Natural killer cell treated with Interleukin-12 subunit alpha and Interleukin-12 subunit beta and Interleukin-15 and Interleukin-18, amount 100 ng/mL, for 72 hours (primary cell): ENCODE measurements around the gene MON2. TPM values are rescaled to one million over a fixed set of nuclear protein-coding genes. Genes with fewer than 3 reads are reported as not detected.
"Not testable (repeated sequence)": the region's sequence is repeated elsewhere in the genome, so short reads cannot be mapped to it uniquely, and the experiment has no call there.

Experiments
- ATAC-seq, 2 donors: fragments of 150-1000 bp; cut with Tn5 transposase in 1 of 2; sonication (Bioruptor Pico), chemical (Tn5 transposase) in 1 of 2; 2 replicates each; pipeline ENCODE4 v1.10.0; 2021
- DNase-seq: peaks from one replicate; pipeline ENCODE4 v3.0.0; 2022; ENCODE audit warnings: low spot score
- H3K27ac Mint-ChIP-seq, 2 donors: 1 replicate in 1 of 2; 2 replicates in 1 of 2; pipeline ENCODE4 v1.8.0; 2022; ENCODE audit warnings: mixed read lengths in 2 of 2, mild to moderate bottlenecking in 1 of 2, moderate library complexity in 1 of 2
- H3K27me3 Mint-ChIP-seq, 2 donors: 1 replicate in 1 of 2; 2 replicates in 1 of 2; pipeline ENCODE4 v1.8.0; 2022; ENCODE audit warnings: mixed read lengths in 2 of 2
- H3K36me3 Mint-ChIP-seq: one replicate; pipeline ENCODE4 v1.8.0; 2022; ENCODE audit warnings: mixed read lengths
- H3K4me1 Mint-ChIP-seq, 2 donors: 1 replicate in 1 of 2; 2 replicates in 1 of 2; pipeline ENCODE4 v1.8.0; 2022; ENCODE audit warnings: low read depth in 2 of 2, mixed read lengths in 2 of 2, mild to moderate bottlenecking in 1 of 2
- H3K4me3 Mint-ChIP-seq: one replicate; pipeline ENCODE4 v1.8.0; 2022; ENCODE audit warnings: mixed read lengths
- H3K9me3 Mint-ChIP-seq: 2 replicates; pipeline ENCODE4 v1.8.0; 2022; ENCODE audit warnings: mixed read lengths
- total RNA-seq, 2 donors: library from RNA; stranded (reverse); gene quantifications; one replicate each; pipeline ENCODE4 v1.2.3, GENCODE V29; 2022

The MON2 gene
- total RNA-seq, 2 donors from 2014 or later, result 80.1 to 89.9 TPM

DNA sequence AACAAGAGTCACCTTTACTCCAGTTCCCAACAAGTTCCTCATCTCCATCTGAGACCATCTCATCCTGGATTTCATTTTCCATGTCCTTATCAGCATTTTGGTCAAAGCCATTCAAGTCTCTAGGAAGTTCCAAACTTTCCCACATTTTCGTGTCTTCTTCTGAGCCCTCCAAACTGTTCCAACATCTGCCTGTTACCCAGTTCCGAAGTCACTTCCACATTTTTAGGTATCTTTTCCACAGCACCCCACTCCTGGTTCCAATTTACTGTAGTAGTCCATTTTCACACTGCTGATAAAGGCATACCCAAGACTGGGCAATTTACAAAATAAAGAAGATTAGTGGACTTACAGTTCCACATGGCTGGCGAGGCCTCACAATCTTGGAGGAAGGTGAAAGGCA lies 47.5 kb downstream of the MON2 start:
- Mint-ChIP-seq H3K9me3 (peaks cover 12% of the 10 kb centered on the region), H3K36me3 (peaks cover 42% of the 10 kb centered on the region), H3K4me1 (peaks cover 4 to 22% of the 10 kb centered on the region in 2 donors)
- not testable (repeated sequence) for H3K27ac Mint-ChIP-seq, H3K27me3 Mint-ChIP-seq, DNase-seq, H3K4me3 Mint-ChIP-seq, ATAC-seq

DNA sequence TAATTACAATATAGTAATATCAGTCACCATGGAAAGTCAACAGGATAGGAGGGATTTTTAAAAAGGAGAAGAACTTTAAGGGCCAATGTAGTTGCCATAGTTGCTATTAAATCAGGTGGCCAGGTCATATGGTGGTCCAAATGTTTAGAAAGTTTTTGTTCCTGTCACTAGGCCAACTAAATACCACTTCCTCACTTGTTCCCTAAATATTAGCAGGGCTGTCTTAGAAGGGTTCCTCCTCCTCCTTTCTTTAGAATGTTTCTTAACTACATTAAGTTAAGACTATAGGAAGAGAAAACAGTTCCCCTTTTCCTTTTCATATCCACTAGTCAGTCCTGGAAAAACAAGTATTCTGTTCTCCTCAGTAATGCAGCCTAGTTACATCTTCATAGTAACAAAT lies 50.3 kb downstream of the MON2 start:
- Mint-ChIP-seq H3K9me3 (peaks cover 5% of the 10 kb centered on the region), H3K4me3 (no peak overlapping the region), H3K36me3 (peaks cover 15% of the 10 kb centered on the region), H3K27me3 (no peaks in the 10 kb centered on the region), H3K27ac (no peak overlapping the region), H3K4me1 (peaks cover 6 to 17% of the 10 kb centered on the region in 2 donors)
- DNase-seq (no peak), ATAC-seq (no peak)

- DNase-seq, result no peak
- peak overlapping the region in 1 of 2 donors; percentile 75 for H3K27ac Mint-ChIP-seq
- no peak overlapping the region for H3K4me3 Mint-ChIP-seq
- H3K4me1 Mint-ChIP-seq, result peaks cover 15 to 23% of the 10 kb centered on the region in 2 donors
- H3K36me3 Mint-ChIP-seq, result peaks cover 12% of the 10 kb centered on the region
- no peaks in the 10 kb centered on the region for H3K27me3 Mint-ChIP-seq
- peaks cover 3% of the 10 kb centered on the region for H3K9me3 Mint-ChIP-seq
- ATAC-seq, result no peak
Measured at GRCh38 chr12:62517887-62518286, 51.3 kb downstream of the MON2 start.

DNA sequence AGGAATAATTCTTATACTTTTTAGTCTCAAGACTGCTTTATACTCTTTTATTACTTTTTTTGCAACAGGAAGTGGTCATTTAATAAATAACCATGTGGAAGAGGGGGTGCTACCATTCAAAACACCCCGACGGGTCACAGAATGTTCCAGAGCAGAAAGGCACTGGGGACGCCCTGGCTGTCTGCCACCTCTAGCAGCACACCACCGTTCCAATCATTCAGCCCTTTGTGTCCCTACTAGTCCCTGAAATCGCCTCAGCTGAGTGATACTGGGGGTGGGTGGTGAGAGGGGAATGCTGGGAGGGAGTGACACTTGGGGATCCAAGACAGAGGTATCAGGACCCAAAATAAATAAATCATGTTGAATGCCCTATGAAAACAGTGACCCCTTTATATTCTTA lies 52.4 kb downstream of the MON2 start:
- no peak for ATAC-seq
- Mint-ChIP-seq H3K9me3 (peaks cover 3% of the 10 kb centered on the region), H3K36me3 (peaks cover 8% of the 10 kb centered on the region), H3K4me3 (no peak overlapping the region), H3K27me3 (no peaks in the 10 kb centered on the region), H3K4me1 (peaks cover 23 to 28% of the 10 kb centered on the region in 2 donors), H3K27ac (peak overlapping the region in 1 of 2 donors; percentile 75)
- no peak for DNase-seq

DNA sequence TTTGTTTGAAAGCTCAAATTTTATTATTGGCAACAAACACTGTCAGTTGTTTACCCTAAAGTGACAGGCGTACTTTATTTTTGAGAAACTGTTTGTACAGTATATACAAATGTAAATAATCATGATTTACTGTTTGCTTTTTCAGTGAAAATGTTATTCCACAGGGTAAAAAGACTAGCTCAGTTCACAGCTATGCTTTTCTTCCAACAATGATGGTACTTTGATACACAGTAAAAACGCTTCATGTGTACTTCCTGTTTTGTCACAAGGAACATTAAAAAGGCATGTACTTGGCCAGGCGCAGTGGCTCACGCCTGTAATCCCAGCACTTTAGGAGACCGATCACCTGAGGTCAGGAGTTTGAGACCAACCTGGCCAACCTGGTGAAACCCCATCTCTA lies 53.7 kb downstream of the MON2 start:
- Mint-ChIP-seq H3K4me3 (no peak overlapping the region), H3K4me1 (peaks cover 28 to 35% of the 10 kb centered on the region in 2 donors), H3K9me3 (no peaks in the 10 kb centered on the region), H3K27me3 (no peaks in the 10 kb centered on the region), H3K27ac (peak overlapping the region in 1 of 2 donors; percentile 58), H3K36me3 (no peaks in the 10 kb centered on the region)
- ATAC-seq, result no peak
- DNase-seq, result no peak

DNA sequence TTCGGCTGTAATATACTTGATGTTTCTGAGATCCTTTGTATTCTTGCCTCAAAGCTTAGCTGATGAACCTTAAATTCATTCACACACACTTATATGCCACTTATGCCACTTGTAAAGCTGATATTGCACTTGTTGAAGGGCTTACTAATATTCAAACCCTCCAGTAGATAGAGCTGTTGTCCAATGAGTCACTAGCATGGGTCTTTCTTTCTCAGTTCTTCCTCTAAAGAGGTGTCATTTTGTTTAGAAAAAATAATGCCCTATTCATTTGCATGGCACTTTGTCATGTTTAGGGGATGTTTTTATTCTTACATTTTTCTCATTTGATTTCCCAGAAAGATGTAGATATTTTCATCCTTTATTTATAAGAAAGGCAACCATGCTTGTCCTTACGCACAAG lies 56.4 kb downstream of the MON2 start:
- H3K4me1 Mint-ChIP-seq, result peaks cover 31 to 36% of the 10 kb centered on the region in 2 donors
- DNase-seq (no peak), ATAC-seq (peak; percentile 93 to 94)
- peak overlapping the region; percentile 62 for H3K4me3 Mint-ChIP-seq
- H3K27ac Mint-ChIP-seq, result peak overlapping the region; percentile 87 to 92
- no peaks in the 10 kb centered on the region for H3K27me3 Mint-ChIP-seq
- H3K9me3 Mint-ChIP-seq, result no peaks in the 10 kb centered on the region
- no peaks in the 10 kb centered on the region for H3K36me3 Mint-ChIP-seq

- Mint-ChIP-seq H3K4me1 (peaks cover 31% of the 10 kb centered on the region in 2 donors), H3K36me3 (no peaks in the 10 kb centered on the region), H3K27me3 (no peaks in the 10 kb centered on the region), H3K4me3 (peak overlapping the region; percentile 62), H3K9me3 (no peaks in the 10 kb centered on the region), H3K27ac (peak overlapping the region; percentile 87 to 92)
- DNase-seq (no peak), ATAC-seq (no peak)
Measured at GRCh38 chr12:62523619-62524018, 57.0 kb downstream of the MON2 start.

DNA sequence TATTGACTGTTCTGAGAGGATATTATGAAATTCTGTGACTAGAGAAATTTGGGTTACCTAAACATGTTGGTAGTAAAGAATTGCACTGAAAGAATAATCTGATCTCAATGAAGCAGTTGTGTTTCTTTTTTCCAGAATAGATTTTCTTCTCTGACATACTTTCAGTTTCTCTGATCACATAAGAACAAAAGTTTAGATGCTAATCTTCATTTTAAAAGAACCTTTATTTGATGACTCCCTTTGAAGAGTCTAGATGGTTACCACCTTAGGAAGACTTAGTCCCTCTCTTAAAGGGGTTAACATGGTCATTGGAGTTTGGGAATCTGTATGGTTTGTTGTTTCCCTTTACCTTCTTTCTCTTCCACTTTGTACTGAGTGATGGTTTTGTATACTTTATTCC lies 58.6 kb downstream of the MON2 start:
- Mint-ChIP-seq H3K9me3 (no peaks in the 10 kb centered on the region), H3K36me3 (no peaks in the 10 kb centered on the region), H3K4me3 (peak overlapping the region; percentile 10), H3K27me3 (no peaks in the 10 kb centered on the region), H3K4me1 (peaks cover 28 to 31% of the 10 kb centered on the region in 2 donors), H3K27ac (peak overlapping the region; percentile 87 to 92)
- ATAC-seq (no peak), DNase-seq (no peak)

DNA sequence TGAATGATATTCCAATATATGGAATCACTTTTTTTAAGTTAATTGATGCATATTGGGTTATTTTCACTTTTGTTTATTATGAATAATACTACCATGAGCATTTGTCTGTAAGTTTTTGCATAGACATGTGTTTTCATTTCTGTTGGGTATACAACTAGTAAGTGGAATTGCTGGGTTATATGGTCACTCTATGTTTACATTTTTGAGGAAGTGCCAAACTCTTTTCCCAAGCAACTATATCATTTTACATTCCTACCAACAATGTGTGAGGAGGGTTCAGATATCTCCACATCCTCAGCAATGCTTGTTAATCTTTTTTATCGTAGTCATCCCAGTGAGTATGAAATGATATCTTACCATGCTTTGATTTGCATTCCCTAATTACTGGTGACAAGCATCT lies 64.0 kb downstream of the MON2 start:
- Mint-ChIP-seq H3K27ac (peak overlapping the region in 1 of 2 donors; percentile 25), H3K27me3 (no peaks in the 10 kb centered on the region), H3K9me3 (no peaks in the 10 kb centered on the region), H3K4me1 (peaks cover 5 to 11% of the 10 kb centered on the region in 2 donors), H3K36me3 (peaks cover 9% of the 10 kb centered on the region), H3K4me3 (no peak overlapping the region)
- ATAC-seq (no peak), DNase-seq (no peak)

DNA sequence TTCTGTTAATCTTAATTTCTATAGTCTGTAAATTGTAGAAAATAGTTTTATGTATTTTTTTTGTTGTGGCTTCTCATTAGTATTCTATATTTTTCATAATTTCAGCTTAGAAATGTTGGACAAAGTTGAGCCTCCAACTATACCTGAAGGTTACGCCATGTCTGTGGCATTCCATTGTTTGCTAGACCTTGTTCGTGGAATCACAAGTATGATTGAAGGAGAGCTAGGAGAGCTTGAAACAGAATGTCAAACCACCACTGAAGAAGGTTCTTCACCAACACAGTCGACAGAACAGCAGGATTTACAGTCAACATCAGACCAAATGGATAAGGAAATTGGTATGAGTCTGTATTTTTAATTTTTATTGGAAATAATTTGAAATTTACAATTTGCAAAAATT lies 65.7 kb downstream of the MON2 start:
- no peak for DNase-seq
- ATAC-seq, result no peak
- no peaks in the 10 kb centered on the region for H3K27me3 Mint-ChIP-seq
- H3K9me3 Mint-ChIP-seq, result no peaks in the 10 kb centered on the region
- H3K36me3 Mint-ChIP-seq, result peaks cover 10% of the 10 kb centered on the region
- peaks cover 0 to 8% of the 10 kb centered on the region in 2 donors for H3K4me1 Mint-ChIP-seq
- H3K4me3 Mint-ChIP-seq, result no peak overlapping the region
- H3K27ac Mint-ChIP-seq, result no peak overlapping the region

DNA sequence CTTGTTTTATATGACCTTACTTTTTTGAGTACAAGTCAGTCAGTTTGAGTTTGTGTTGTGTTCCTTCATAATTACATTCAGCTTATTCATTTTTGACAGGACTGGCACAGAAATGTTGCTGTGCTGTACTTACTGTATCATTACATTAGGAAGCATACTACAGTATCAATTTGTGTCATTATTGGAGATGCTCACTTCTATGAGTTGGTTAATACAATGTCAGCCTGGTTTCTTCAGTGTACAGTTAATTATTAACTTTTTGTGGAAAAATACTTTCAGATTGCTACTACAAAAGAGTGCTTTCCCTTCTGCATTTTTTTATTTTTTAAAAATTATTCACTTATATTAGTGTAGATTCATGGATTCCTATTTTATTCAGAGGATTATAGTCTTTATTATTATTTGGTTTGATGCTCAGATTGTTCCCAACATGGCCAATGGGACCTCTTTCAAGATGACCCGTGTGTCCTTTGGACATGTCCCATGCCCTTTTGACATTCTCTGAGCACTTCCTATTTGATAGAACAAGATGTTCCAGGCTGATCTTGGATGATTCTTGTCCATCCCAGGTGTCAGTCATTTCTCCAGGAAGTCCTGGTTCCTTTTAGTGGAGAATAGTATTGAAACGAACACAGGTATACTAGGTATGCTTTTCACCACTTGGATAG lies 66.6 kb downstream of the MON2 start:
- H3K9me3 Mint-ChIP-seq, result no peaks in the 10 kb centered on the region
- ATAC-seq (no peak), DNase-seq (no peak)
- peaks cover 15% of the 10 kb centered on the region for H3K36me3 Mint-ChIP-seq
- H3K27ac Mint-ChIP-seq, result no peak overlapping the region
- H3K4me3 Mint-ChIP-seq, result no peak overlapping the region
- H3K27me3 Mint-ChIP-seq, result no peaks in the 10 kb centered on the region
- peaks cover 0 to 5% of the 10 kb centered on the region in 2 donors for H3K4me1 Mint-ChIP-seq

DNA sequence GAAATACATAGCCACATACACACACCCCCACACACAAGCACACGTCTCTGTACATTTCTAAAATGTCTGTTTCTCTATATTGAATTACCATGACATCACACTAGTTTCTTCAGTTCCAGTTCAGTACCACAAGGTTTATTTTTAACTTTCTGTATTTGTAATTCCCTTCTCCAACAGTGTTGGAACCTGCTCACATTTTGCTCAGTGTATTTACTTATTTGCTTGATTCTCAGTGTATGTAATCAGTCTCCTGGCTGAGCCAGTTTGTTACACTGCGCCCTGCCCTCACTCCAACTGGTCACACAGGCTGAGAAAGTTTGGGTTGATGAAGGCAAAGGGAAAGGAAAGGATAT lies 67.1 kb downstream of the MON2 start:
- Mint-ChIP-seq H3K4me3 (no peak overlapping the region), H3K27me3 (no peaks in the 10 kb centered on the region), H3K4me1 (peaks cover 0 to 5% of the 10 kb centered on the region in 2 donors), H3K27ac (no peak overlapping the region), H3K9me3 (no peaks in the 10 kb centered on the region), H3K36me3 (peaks cover 15% of the 10 kb centered on the region)
- ATAC-seq (no peak), DNase-seq (no peak)

- H3K27ac Mint-ChIP-seq, result no peak overlapping the region
- H3K4me3 Mint-ChIP-seq, result no peak overlapping the region
- DNase-seq (no peak), ATAC-seq (no peak)
- no peaks in the 10 kb centered on the region for H3K27me3 Mint-ChIP-seq
- peaks cover 21% of the 10 kb centered on the region for H3K36me3 Mint-ChIP-seq
- H3K4me1 Mint-ChIP-seq, result peaks cover 0 to 6% of the 10 kb centered on the region in 2 donors
- no peaks in the 10 kb centered on the region for H3K9me3 Mint-ChIP-seq
Measured at GRCh38 chr12:62536546-62536945, 69.9 kb downstream of the MON2 start.

DNA sequence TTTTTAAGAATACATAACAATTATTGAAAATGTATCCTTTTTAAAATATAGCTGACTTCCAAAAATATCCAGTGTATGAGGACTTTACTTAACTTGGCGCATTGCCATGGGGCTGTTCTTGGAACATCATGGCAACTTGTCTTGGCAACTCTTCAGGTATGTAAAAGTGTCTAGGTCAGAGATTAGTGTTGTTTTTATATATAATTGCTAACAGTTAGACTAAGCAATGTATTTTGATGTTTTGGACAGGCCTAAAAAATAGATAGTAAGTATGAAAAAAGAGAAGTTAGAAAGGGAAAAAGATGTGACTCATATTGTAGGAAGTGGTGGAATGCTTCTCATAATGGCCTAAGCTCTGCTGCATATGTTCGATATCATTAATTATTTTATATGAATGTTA lies 70.9 kb downstream of the MON2 start:
- ATAC-seq (no peak), DNase-seq (no peak)
- H3K27ac Mint-ChIP-seq, result no peak overlapping the region
- peaks cover 21% of the 10 kb centered on the region for H3K36me3 Mint-ChIP-seq
- no peaks in the 10 kb centered on the region for H3K27me3 Mint-ChIP-seq
- H3K4me1 Mint-ChIP-seq, result peaks cover 4 to 7% of the 10 kb centered on the region in 2 donors
- H3K9me3 Mint-ChIP-seq, result no peaks in the 10 kb centered on the region
- no peak overlapping the region for H3K4me3 Mint-ChIP-seq

- H3K9me3 Mint-ChIP-seq, result no peaks in the 10 kb centered on the region
- no peak for DNase-seq
- H3K27me3 Mint-ChIP-seq, result no peaks in the 10 kb centered on the region
- peaks cover 2 to 7% of the 10 kb centered on the region in 2 donors for H3K4me1 Mint-ChIP-seq
- no peak overlapping the region for H3K27ac Mint-ChIP-seq
- ATAC-seq, result no peak
- H3K4me3 Mint-ChIP-seq, result no peak overlapping the region
- peaks cover 12% of the 10 kb centered on the region for H3K36me3 Mint-ChIP-seq
Measured at GRCh38 chr12:62540354-62540753, 73.7 kb downstream of the MON2 start.
